Measurements from ENCODE around the gene FOXP4. TPM values are rescaled to one million over a fixed set of nuclear protein-coding genes. Genes with fewer than 3 reads are reported as not detected.

FOXP4 gene
- total and polyA plus RNA-seq, 2 of the 13 experiments (the other 11 are each of a cell fraction or from before 2014, with no cell fraction given): 11.0 to 12.4 TPM

GRCh38 chr6:41563060-41563776, 17.0 kb downstream of the FOXP4 start:
- TF ChIP-seq ZNF629 (CRISPR knock-in tag; conservative IDR thresholded peaks at IDR 0.05) (no peak), SP140L (CRISPR knock-in tag; IDR thresholded peaks at IDR 0.05; ENCODE audit: borderline replicate concordance) (no peak), DZIP1 (CRISPR knock-in tag; IDR thresholded peaks at IDR 0.05) (0 out of 2 replicates have a peak, but pooled peaks have one; percentile 45), ZNF546 (CRISPR knock-in tag; conservative IDR thresholded peaks at IDR 0.05) (no peak), ZNF335 (CRISPR knock-in tag; IDR thresholded peaks at IDR 0.05) (no peak), PHF20 (CRISPR knock-in tag; IDR thresholded peaks at IDR 0.05) (no peak), RFXAP (CRISPR knock-in tag; IDR thresholded peaks at IDR 0.05; ENCODE audit: borderline replicate concordance) (no peak), PHB2 (IDR thresholded peaks at IDR 0.05; ENCODE audit: partially characterized antibody) (no peak), POLR2A (IDR thresholded peaks at IDR 0.05; ENCODE audit: insufficient read depth in 1 of 2, low read depth in 2 of 2, low read length in 2 of 2) (0 out of 4 replicates have a peak, but pooled peaks of 1 of the 2 experiments have one; percentile 12)
- TF ChIP-seq, protein P1, sequence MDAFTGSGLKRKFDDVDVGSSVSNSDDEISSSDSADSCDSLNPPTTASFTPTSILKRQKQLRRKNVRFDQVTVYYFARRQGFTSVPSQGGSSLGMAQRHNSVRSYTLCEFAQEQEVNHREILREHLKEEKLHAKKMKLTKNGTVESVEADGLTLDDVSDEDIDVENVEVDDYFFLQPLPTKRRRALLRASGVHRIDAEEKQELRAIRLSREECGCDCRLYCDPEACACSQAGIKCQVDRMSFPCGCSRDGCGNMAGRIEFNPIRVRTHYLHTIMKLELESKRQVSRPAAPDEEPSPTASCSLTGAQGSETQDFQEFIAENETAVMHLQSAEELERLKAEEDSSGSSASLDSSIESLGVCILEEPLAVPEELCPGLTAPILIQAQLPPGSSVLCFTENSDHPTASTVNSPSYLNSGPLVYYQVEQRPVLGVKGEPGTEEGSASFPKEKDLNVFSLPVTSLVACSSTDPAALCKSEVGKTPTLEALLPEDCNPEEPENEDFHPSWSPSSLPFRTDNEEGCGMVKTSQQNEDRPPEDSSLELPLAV (CRISPR knock-in tag; conservative IDR thresholded peaks at IDR 0.05; ENCODE audit: low read depth): no peak
- TF ChIP-seq, protein P2, sequence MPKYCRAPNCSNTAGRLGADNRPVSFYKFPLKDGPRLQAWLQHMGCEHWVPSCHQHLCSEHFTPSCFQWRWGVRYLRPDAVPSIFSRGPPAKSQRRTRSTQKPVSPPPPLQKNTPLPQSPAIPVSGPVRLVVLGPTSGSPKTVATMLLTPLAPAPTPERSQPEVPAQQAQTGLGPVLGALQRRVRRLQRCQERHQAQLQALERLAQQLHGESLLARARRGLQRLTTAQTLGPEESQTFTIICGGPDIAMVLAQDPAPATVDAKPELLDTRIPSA (CRISPR knock-in tag; IDR thresholded peaks at IDR 0.05; ENCODE audit: borderline replicate concordance): no peak
- H3K79me2 ChIP-seq (ENCODE audit: insufficient read depth, low read length): peaks cover 62% of the 10 kb centered on the region
- no peak overlapping the region for H3K4me3 ChIP-seq (replicated peaks in 1 of 3; ENCODE audit: insufficient read depth in 1 of 3, low read depth in 2 of 3, low read length in 3 of 3)
- WGBS (ENCODE audit: low lambda C conversion rate): 86% methylated on average over 8 of the region's 8 CpGs
- H3K36me3 ChIP-seq (replicated peaks in 1 of 2; ENCODE audit: control insufficient read depth in 1 of 2, insufficient read depth in 2 of 2, low read length in 2 of 2): peaks cover 36 to 81% of the 10 kb centered on the region in 2 experiments
- ATAC-seq (no peak), FAIRE-seq (no peak), DNase-seq (ENCODE audit: low spot score) (no peak)
- H3K4me1 ChIP-seq (ENCODE audit: insufficient read depth, low read length): peaks cover 78% of the 10 kb centered on the region
- CTCF ChIA-PET (ENCODE audit: low intra/inter-chr PET ratio, low total read pairs): no interaction called here
- H2AFZ ChIP-seq (ENCODE audit: low read length): no peak overlapping the region
- no peaks in the 10 kb centered on the region for H3K9me3 ChIP-seq (ENCODE audit: low read length)
- no peak overlapping the region for H3K27ac ChIP-seq (ENCODE audit: extremely low read length, insufficient read depth, low read length)
- H3K9ac ChIP-seq (ENCODE audit: insufficient read depth, low read depth, low read length): no peak overlapping the region
- no peak overlapping the region for H3K4me2 ChIP-seq (ENCODE audit: low read depth, low read length)
- POLR2A ChIA-PET: no interaction called here
- BruUV-seq (replicated peaks): no TSS peak
- intact Hi-C loops (cut with micrococcal nuclease; ENCODE audit: unreplicated experiment): no loop called here
- in situ Hi-C loops (cut with HindIII; ENCODE audit: extremely low pct_ligation_motif_present, low pct_unique_long_range_greater_than_20kb): no loop called here
- no peaks in the 10 kb centered on the region for H3K27me3 ChIP-seq (ENCODE audit: control insufficient read depth in 1 of 2, insufficient read depth in 2 of 2, low read length in 2 of 2)
- peaks cover 58% of the 10 kb centered on the region for H4K20me1 ChIP-seq (ENCODE audit: insufficient read depth, low read length)

Measured in HepG2 (cell line).